Bronchial epithelial cell (primary cell): Measurements from ENCODE around the gene JAML. TPM values are rescaled to one million over a fixed set of nuclear protein-coding genes. Genes with fewer than 3 reads are reported as not detected.

Source experiments
- DNase-seq: peaks from one replicate; pipeline ENCODE4 v3.0.0-alpha.2; 2010; ENCODE audit warnings: low read depth
- FAIRE-seq: peaks from 2 replicates; lab custom pipeline; 2011; peaks lifted over from hg19 to GRCh38; lab: Jason Lieb, UNC
- H3K27me3 ChIP-seq: 2 replicates; pipeline ENCODE4 v1.5.1; 2011; ENCODE audit warnings: low read length; ENCODE audit not compliant: control insufficient read depth, insufficient read depth
- H3K36me3 ChIP-seq: 2 replicates; pipeline ENCODE4 v1.5.1; 2011; ENCODE audit warnings: low read length; ENCODE audit not compliant: control insufficient read depth, insufficient read depth
- H3K4me3 ChIP-seq: 2 replicates; pipeline ENCODE4 v1.5.1; 2011; ENCODE audit warnings: mild to moderate bottlenecking, low read depth, low read length, control low read depth
- total RNA-seq: library from RNA; depleted of rRNA; stranded (reverse); fragments of >200 nt; gene quantifications from 2 replicates; pipeline ENCODE4 v1.2.1, GENCODE V29; 2014
- TF ChIP-seq, protein P1 (sequence below): IDR thresholded peaks from 2 replicates; pipeline ENCODE4 v1.5.1; 2011; ENCODE audit warnings: mild to moderate bottlenecking, moderate library complexity, low read length, control low read depth, inconsistent platforms; ENCODE audit not compliant: insufficient read depth, severe bottlenecking

Gene JAML
- total RNA-seq, 1 donor from 2014 or later = not detected

DNA sequence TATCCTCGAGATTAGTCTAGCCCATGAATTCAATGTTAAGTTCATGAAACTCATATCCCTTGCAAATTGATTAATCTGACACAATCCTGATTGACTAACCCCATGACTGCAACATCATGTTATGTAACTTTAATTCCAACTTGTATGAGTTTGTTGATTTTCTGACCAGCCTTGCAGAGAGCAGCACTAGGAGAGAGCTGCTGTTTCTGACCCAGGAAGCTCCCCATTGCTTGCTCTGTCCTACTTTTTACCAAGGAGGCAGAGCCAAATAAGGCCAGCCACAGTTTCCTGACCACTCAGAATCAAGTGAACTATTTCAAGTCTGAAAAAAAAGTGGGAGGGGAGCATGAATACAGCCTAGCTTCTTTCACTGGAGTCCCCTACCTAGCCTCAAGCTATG is 14.1 kb upstream of the JAML start:
- H3K4me3 ChIP-seq = no peak overlapping the region
- no peak for FAIRE-seq
- TF ChIP-seq, protein P1, sequence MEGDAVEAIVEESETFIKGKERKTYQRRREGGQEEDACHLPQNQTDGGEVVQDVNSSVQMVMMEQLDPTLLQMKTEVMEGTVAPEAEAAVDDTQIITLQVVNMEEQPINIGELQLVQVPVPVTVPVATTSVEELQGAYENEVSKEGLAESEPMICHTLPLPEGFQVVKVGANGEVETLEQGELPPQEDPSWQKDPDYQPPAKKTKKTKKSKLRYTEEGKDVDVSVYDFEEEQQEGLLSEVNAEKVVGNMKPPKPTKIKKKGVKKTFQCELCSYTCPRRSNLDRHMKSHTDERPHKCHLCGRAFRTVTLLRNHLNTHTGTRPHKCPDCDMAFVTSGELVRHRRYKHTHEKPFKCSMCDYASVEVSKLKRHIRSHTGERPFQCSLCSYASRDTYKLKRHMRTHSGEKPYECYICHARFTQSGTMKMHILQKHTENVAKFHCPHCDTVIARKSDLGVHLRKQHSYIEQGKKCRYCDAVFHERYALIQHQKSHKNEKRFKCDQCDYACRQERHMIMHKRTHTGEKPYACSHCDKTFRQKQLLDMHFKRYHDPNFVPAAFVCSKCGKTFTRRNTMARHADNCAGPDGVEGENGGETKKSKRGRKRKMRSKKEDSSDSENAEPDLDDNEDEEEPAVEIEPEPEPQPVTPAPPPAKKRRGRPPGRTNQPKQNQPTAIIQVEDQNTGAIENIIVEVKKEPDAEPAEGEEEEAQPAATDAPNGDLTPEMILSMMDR = no peak

GRCh38 chr11:118238421-118238820 is 13.6 kb upstream of the JAML start:
- DNase-seq = peak; percentile 65

More for the DNA sequence above, 14.1 kb upstream of the JAML start:
- peak; percentile 46 for DNase-seq
- Histone ChIP-seq H3K27me3 (no peaks in the 10 kb centered on the region), H3K36me3 (peaks cover 2% of the 10 kb centered on the region)

GRCh38 chr11:118236170-118236569 is 11.4 kb upstream of the JAML start:
- Histone ChIP-seq H3K27me3 (no peaks in the 10 kb centered on the region), H3K36me3 (peaks cover 2% of the 10 kb centered on the region), H3K4me3 (no peak overlapping the region)
- no peak for FAIRE-seq
- no peak for DNase-seq
- TF ChIP-seq, protein P1 = no peak

More at GRCh38 chr11:118238421-118238820, 13.6 kb upstream of the JAML start:
- Histone ChIP-seq H3K27me3 (no peaks in the 10 kb centered on the region), H3K4me3 (no peak overlapping the region), H3K36me3 (peaks cover 2% of the 10 kb centered on the region)
- no peak for FAIRE-seq
- TF ChIP-seq, protein P1 = no peak

GRCh38 chr11:118234833-118235232 is 10.0 kb upstream of the JAML start:
- Histone ChIP-seq H3K27me3 (no peaks in the 10 kb centered on the region), H3K36me3 (peaks cover 4% of the 10 kb centered on the region)
- no peak for DNase-seq

GRCh38 chr11:118233850-118234249 is 9.0 kb upstream of the JAML start:
- H3K27me3 ChIP-seq = no peaks in the 10 kb centered on the region
- H3K4me3 ChIP-seq = no peak overlapping the region
- FAIRE-seq (no peak), DNase-seq (no peak)
- TF ChIP-seq, protein P1 = no peak
- H3K36me3 ChIP-seq = peaks cover 4% of the 10 kb centered on the region

More at GRCh38 chr11:118234833-118235232, 10.0 kb upstream of the JAML start:
- TF ChIP-seq, protein P1 = no peak
- no peak overlapping the region for H3K4me3 ChIP-seq
- FAIRE-seq = no peak

DNA sequence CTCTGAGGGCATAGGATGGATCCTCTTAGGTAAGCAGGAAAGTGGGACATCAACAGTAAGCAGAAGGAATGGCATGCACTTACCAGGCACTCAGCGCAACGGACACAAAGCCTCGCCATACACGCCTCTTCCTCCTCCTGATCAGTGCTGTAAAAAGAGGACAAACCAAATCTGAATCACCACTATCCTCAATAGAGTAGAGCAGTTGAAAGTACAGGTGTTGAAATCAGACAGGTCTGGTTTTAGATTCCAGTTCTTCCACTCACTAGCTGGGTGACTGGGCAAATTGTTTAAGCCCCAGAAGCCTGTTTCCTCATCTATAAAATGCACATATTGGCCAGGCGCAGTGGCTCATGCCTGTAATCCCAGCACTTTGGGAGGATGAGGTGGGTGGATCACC is 8.6 kb upstream of the JAML start:
- Histone ChIP-seq H3K36me3 (peaks cover 4% of the 10 kb centered on the region), H3K4me3 (no peak overlapping the region), H3K27me3 (no peaks in the 10 kb centered on the region)
- DNase-seq = peak; percentile 89
- FAIRE-seq = peak; percentile 98
- TF ChIP-seq, protein P1 = peak; percentile 17
